Osteoblast (primary cell): Measurements from ENCODE around the gene NTSR1. TPM values are rescaled to one million over a fixed set of nuclear protein-coding genes. Genes with fewer than 3 reads are reported as not detected.

Source experiments
- DNase-seq: peaks from one replicate; pipeline ENCODE4 v3.0.0; 2011; ENCODE audit warnings: low spot score, mixed read lengths; ENCODE audit not compliant: insufficient read length; ENCODE audit errors: missing footprints
- H2AFZ ChIP-seq: 2 replicates; pipeline ENCODE4 v1.6.0; 2011; ENCODE audit warnings: mild to moderate bottlenecking, low read length
- H3K27ac ChIP-seq: 2 replicates; pipeline ENCODE4 v1.5.1; 2011; ENCODE audit warnings: mild to moderate bottlenecking, low read depth, low read length, moderate library complexity
- H3K27me3 ChIP-seq: 2 replicates; pipeline ENCODE4 v1.6.0; 2012; ENCODE audit warnings: mild to moderate bottlenecking, control low read depth, inconsistent platforms, low read length, moderate library complexity; ENCODE audit not compliant: insufficient read depth
- H3K36me3 ChIP-seq: 2 replicates; pipeline ENCODE4 v1.5.1; 2011; ENCODE audit warnings: mild to moderate bottlenecking, low read length, control low read depth, moderate library complexity; ENCODE audit not compliant: insufficient read depth
- H3K4me1 ChIP-seq: 2 replicates; pipeline ENCODE4 v1.5.1; 2011; ENCODE audit warnings: mild to moderate bottlenecking, low read length, control low read depth, moderate library complexity; ENCODE audit not compliant: insufficient read depth
- H3K4me2 ChIP-seq: 2 replicates; pipeline ENCODE4 v1.6.0; 2011; ENCODE audit warnings: mild to moderate bottlenecking, low read length; ENCODE audit not compliant: insufficient read depth
- H3K4me3 ChIP-seq: fragments of 200-600 bp; sonication (generic); 3 replicates; pipeline ENCODE4 v1.5.1; 2012; ENCODE audit warnings: mild to moderate bottlenecking, low read length, inconsistent platforms; ENCODE audit not compliant: insufficient read depth
- H3K79me2 ChIP-seq: 2 replicates; pipeline ENCODE4 v1.6.0; 2012; ENCODE audit warnings: mild to moderate bottlenecking, low read length, control low read depth, inconsistent platforms; ENCODE audit not compliant: insufficient read depth
- H3K9me3 ChIP-seq: 2 replicates; pipeline ENCODE4 v1.5.1; 2011; ENCODE audit warnings: low read depth, low read length, control low read depth
- H4K20me1 ChIP-seq: 2 replicates; pipeline ENCODE4 v1.6.0; 2012; ENCODE audit warnings: mild to moderate bottlenecking, low read length, control low read depth; ENCODE audit not compliant: insufficient read depth
- CTCF ChIP-seq: IDR thresholded peaks from 2 replicates; pipeline ENCODE4 v1.5.1; 2011; ENCODE audit warnings: mild to moderate bottlenecking, low read depth, low read length, moderate library complexity; ENCODE audit errors: extremely low read depth
- total RNA-seq: library from RNA; depleted of rRNA; stranded (reverse); fragments of >200 nt; gene quantifications from 2 replicates; pipeline ENCODE4 v1.2.3, GENCODE V29; 2012

NTSR1 gene
- total RNA-seq, 1 donor = not detected

- Histone ChIP-seq H2AFZ (no peak overlapping the region), H3K36me3 (no peaks in the 10 kb centered on the region), H3K27me3 (peaks cover 19% of the 10 kb centered on the region), H3K4me3 (no peak overlapping the region), H3K9me3 (no peaks in the 10 kb centered on the region), H3K27ac (no peak overlapping the region), H3K4me1 (no peaks in the 10 kb centered on the region), H4K20me1 (no peaks in the 10 kb centered on the region), H3K79me2 (no peaks in the 10 kb centered on the region), H3K4me2 (no peak overlapping the region)
- no peak for DNase-seq
- no peak for TF ChIP-seq CTCF
These were observed 19.7 kb upstream of the NTSR1 start for GRCh38 chr20:62688855-62689460.

GRCh38 chr20:62689861-62690260, 18.8 kb upstream of the NTSR1 start:
- H3K4me1 ChIP-seq = no peaks in the 10 kb centered on the region
- no peaks in the 10 kb centered on the region for H3K9me3 ChIP-seq
- no peaks in the 10 kb centered on the region for H4K20me1 ChIP-seq
- no peaks in the 10 kb centered on the region for H3K36me3 ChIP-seq
- DNase-seq = no peak
- H3K79me2 ChIP-seq = no peaks in the 10 kb centered on the region
- no peak overlapping the region for H3K4me2 ChIP-seq
- peaks cover 20% of the 10 kb centered on the region for H3K27me3 ChIP-seq
- no peak for TF ChIP-seq CTCF
- H3K27ac ChIP-seq = no peak overlapping the region
- no peak overlapping the region for H2AFZ ChIP-seq
- no peak overlapping the region for H3K4me3 ChIP-seq

GRCh38 chr20:62690261-62690820, 18.3 kb upstream of the NTSR1 start:
- no peak for TF ChIP-seq CTCF
- H3K4me2 ChIP-seq = no peak overlapping the region
- H3K4me3 ChIP-seq = no peak overlapping the region
- H4K20me1 ChIP-seq = no peaks in the 10 kb centered on the region
- H3K79me2 ChIP-seq = no peaks in the 10 kb centered on the region
- H3K4me1 ChIP-seq = no peaks in the 10 kb centered on the region
- no peak overlapping the region for H3K27ac ChIP-seq
- peaks cover 23% of the 10 kb centered on the region for H3K27me3 ChIP-seq
- no peaks in the 10 kb centered on the region for H3K9me3 ChIP-seq
- no peak overlapping the region for H2AFZ ChIP-seq
- H3K36me3 ChIP-seq = no peaks in the 10 kb centered on the region
- no peak for DNase-seq

- no peak overlapping the region for H3K4me2 ChIP-seq
- no peak overlapping the region for H3K4me3 ChIP-seq
- H2AFZ ChIP-seq = no peak overlapping the region
- H3K4me1 ChIP-seq = no peaks in the 10 kb centered on the region
- H3K27ac ChIP-seq = no peak overlapping the region
- no peaks in the 10 kb centered on the region for H3K36me3 ChIP-seq
- no peaks in the 10 kb centered on the region for H4K20me1 ChIP-seq
- no peaks in the 10 kb centered on the region for H3K79me2 ChIP-seq
- no peak for DNase-seq
- TF ChIP-seq CTCF = no peak
- no peaks in the 10 kb centered on the region for H3K9me3 ChIP-seq
- peaks cover 17% of the 10 kb centered on the region for H3K27me3 ChIP-seq
These were observed 17.1 kb upstream of the NTSR1 start for GRCh38 chr20:62691487-62691886.
